ENCODE data around the gene PRKCH. TPM values are rescaled to one million over a fixed set of nuclear protein-coding genes. Genes with fewer than 3 reads are reported as not detected.
A peak's percentile ranks its signal among the peaks of the same experiment; 100 is the strongest.

PRKCH gene
- total RNA-seq, 2 experiments from 2014 or later: 193 to 194 TPM

GRCh38 chr14:61435563-61436337 lies 114.4 kb downstream of the PRKCH start:
- no peak for DNase-seq
- Mint-ChIP-seq H3K27me3 (no peaks in the 10 kb centered on the region), H3K27ac (peak overlapping the region; percentile 90), H3K4me3 (no peak overlapping the region), H3K4me1 (ENCODE audit: low read depth) (peaks cover 93% of the 10 kb centered on the region), H3K9me3 (peaks cover 5% of the 10 kb centered on the region), H3K36me3 (ENCODE audit: low read depth) (peaks cover 52% of the 10 kb centered on the region)
- intact Hi-C loops (cut with micrococcal nuclease): no loop called here
- ChIA-PET CTCF (interaction anchor here (1.0 to 1.3 kb wide), 4 partner anchors 114 to 155 kb away, joined by 3 to 4 read pairs (median 4); partner anchors contain the start of genes PRKCH and TMEM30B), POLR2A (interaction anchor here (0.7 to 1.5 kb wide), 6 partner anchors 11 to 125 kb away, joined by 3 to 4 read pairs (median 3); no protein-coding TSS in a partner anchor)
- no peak for TF ChIP-seq CTCF (IDR thresholded peaks at IDR 0.05)
- no peak for ATAC-seq

GRCh38 chr14:61437381-61437780 lies 116.0 kb downstream of the PRKCH start:
- intact Hi-C loops (cut with micrococcal nuclease): no loop called here
- H3K4me3 Mint-ChIP-seq: peak overlapping the region; percentile 72
- DNase-seq (no peak), ATAC-seq (no peak)
- peak overlapping the region; percentile 90 for H3K27ac Mint-ChIP-seq
- no peaks in the 10 kb centered on the region for H3K9me3 Mint-ChIP-seq
- H3K4me1 Mint-ChIP-seq (ENCODE audit: low read depth): peaks cover 93% of the 10 kb centered on the region
- POLR2A ChIA-PET: interaction anchor here (0.7 to 3.9 kb wide), 8 partner anchors 9 to 139 kb away, joined by 3 to 14 read pairs (median 3); no protein-coding TSS in a partner anchor
- no peak for TF ChIP-seq CTCF (IDR thresholded peaks at IDR 0.05)
- H3K27me3 Mint-ChIP-seq: no peaks in the 10 kb centered on the region
- peaks cover 42% of the 10 kb centered on the region for H3K36me3 Mint-ChIP-seq (ENCODE audit: low read depth)
- CTCF ChIA-PET: interaction anchor here (0.7 to 0.9 kb wide), 2 partner anchors 43 to 64 kb away, joined by 3 to 4 read pairs; no protein-coding TSS in a partner anchor

- intact Hi-C loops (cut with micrococcal nuclease): no loop called here
- Mint-ChIP-seq H3K4me1 (ENCODE audit: low read depth) (peaks cover 92% of the 10 kb centered on the region), H3K9me3 (no peaks in the 10 kb centered on the region), H3K27me3 (no peaks in the 10 kb centered on the region), H3K4me3 (peak overlapping the region; percentile 72), H3K27ac (peak overlapping the region; percentile 90), H3K36me3 (ENCODE audit: low read depth) (peaks cover 46% of the 10 kb centered on the region)
- ChIA-PET CTCF (interaction anchor here (0.9 kb wide), 1 partner anchor 43 kb away, joined by 4 read pairs; no protein-coding TSS in a partner anchor), POLR2A (interaction anchor here (1.0 to 3.9 kb wide), 8 partner anchors 8 to 116 kb away, joined by 3 to 14 read pairs (median 5); no protein-coding TSS in a partner anchor)
- no peak for TF ChIP-seq CTCF (IDR thresholded peaks at IDR 0.05)
- peak; percentile 37 for ATAC-seq
- peak; percentile 54 for DNase-seq
Measured at GRCh38 chr14:61438036-61438435, 116.7 kb downstream of the PRKCH start.

- POLR2A ChIA-PET: interaction anchor here (0.8 to 3.9 kb wide), 7 partner anchors 8 to 105 kb away, joined by 3 to 14 read pairs (median 5); no protein-coding TSS in a partner anchor
- intact Hi-C loops (cut with micrococcal nuclease): no loop called here
- TF ChIP-seq CTCF (IDR thresholded peaks at IDR 0.05): no peak
- H3K4me1 Mint-ChIP-seq (ENCODE audit: low read depth): peaks cover 92% of the 10 kb centered on the region
- DNase-seq (peak; percentile 41), ATAC-seq (peak; percentile 48)
- H3K4me3 Mint-ChIP-seq: peak overlapping the region; percentile 72
- peaks cover 46% of the 10 kb centered on the region for H3K36me3 Mint-ChIP-seq (ENCODE audit: low read depth)
- H3K9me3 Mint-ChIP-seq: no peaks in the 10 kb centered on the region
- CTCF ChIA-PET: no interaction called here
- no peaks in the 10 kb centered on the region for H3K27me3 Mint-ChIP-seq
- H3K27ac Mint-ChIP-seq: peak overlapping the region; percentile 90
Measured at GRCh38 chr14:61438497-61438859, 117.1 kb downstream of the PRKCH start.

Measured in activated CD8-positive, alpha-beta T cell treated with anti-CD3 and anti-CD28 coated beads for 36 hours (primary cell).